ENCODE results near the gene RUVBL2.

GRCh38 chr19:49010453-49010852 lies 16.8 kb downstream of the RUVBL2 start:
- TF ChIP-seq CTCF (IDR thresholded peaks at IDR 0.05) (no peak), ZFX (IDR thresholded peaks at IDR 0.05; ENCODE audit: borderline replicate concordance) (no peak)
